ENCODE data around the gene LRCOL1.

LRCOL1 gene

DNA sequence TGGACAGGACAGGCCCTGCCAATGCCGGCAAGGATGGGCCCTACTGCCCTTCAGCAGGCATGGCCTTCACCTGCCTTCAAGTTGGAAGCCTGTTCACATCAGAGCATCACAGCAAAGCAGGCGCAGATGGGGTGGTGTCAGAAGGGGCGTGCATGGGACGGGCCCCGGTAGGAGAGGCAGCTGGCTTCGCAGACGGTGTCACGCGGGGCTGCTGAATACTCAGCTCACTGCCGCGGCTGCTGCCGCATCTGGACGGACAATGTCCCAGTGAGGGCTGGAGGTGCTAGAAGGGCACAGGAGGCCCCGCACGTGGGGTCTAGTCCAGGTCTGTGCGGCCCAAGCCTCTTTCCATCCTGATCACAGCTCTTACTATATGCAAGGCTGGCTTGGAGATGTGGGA, 42.1 kb downstream of the LRCOL1 start:
- Histone ChIP-seq H3K27ac (ENCODE audit: low read depth in 2 of 2, low read length in 2 of 2) (no peak overlapping the region), H3K9me3 (ENCODE audit: control insufficient read depth in 2 of 2, low read length in 2 of 2) (no peaks in the 10 kb centered on the region), H3K27me3 (ENCODE audit: control insufficient read depth in 2 of 2, insufficient read depth in 2 of 2, low read length in 2 of 2) (no peaks in the 10 kb centered on the region), H3K9ac (ENCODE audit: low read depth in 1 of 2, low read length in 2 of 2) (no peak overlapping the region), H3K36me3 (ENCODE audit: control insufficient read depth in 2 of 2, insufficient read depth in 2 of 2, low read length in 2 of 2) (peaks cover 15 to 20% of the 10 kb centered on the region in 2 donors), H3K4me1 (ENCODE audit: control insufficient read depth in 2 of 2, insufficient read depth in 2 of 2, low read length in 2 of 2) (no peaks in the 10 kb centered on the region), H3K4me3 (ENCODE audit: low read length in 2 of 2) (no peak overlapping the region)

DNA sequence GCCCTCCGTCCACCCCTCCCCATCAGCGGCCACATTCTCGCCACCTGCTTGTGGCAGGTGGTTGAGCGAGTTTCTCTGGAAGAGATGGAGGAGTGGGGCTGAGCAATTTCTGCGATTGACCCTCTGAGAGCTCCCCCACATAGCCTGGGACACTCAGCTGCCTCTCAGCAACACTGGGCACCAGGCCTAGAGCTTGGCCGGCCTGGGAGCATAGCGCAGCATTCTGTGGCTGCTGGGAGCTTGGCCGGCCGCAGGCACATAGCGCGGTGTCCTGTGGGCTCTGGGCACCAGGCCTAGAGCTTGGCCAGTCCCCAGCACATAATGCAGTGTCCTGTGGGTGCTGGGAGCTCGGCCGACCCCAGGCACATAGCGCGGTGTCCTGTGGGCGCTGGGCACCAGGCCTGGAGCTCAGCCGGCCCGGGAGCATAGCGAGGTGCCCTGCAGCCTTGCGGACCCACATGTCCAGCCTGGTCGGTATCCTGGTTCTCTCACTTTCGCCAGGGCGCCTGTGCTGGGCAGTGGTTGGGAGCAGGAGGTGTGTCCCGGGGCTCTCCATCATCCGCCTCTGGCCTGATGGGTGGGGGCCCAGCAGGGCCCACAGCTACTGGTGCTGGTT, 43.8 kb downstream of the LRCOL1 start:
- Histone ChIP-seq H3K27ac (ENCODE audit: low read depth in 2 of 2, low read length in 2 of 2) (no peak overlapping the region), H3K36me3 (ENCODE audit: control insufficient read depth in 2 of 2, insufficient read depth in 2 of 2, low read length in 2 of 2) (peaks cover 15% of the 10 kb centered on the region in 2 donors), H3K9ac (ENCODE audit: low read depth in 1 of 2, low read length in 2 of 2) (no peak overlapping the region)

DNA sequence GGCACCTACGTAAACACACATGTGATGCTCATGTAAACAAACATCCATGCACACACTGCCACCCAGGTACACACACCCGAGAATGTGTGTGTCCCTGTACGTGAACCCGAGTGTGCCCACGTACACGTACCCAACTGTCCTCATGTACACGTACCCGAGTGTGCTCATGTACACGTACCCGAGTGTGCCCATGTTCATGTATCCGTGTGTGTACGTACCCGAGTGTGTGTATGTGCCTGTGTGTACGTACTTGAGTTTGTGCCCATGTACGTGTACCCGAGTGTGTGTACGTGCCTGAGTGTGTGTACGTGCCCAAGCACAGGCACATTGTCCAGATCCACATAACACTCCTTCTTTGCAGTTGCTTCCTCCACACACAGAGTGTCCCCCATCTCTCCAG, 45.0 kb downstream of the LRCOL1 start:
- H3K36me3 ChIP-seq (ENCODE audit: control insufficient read depth in 2 of 2, insufficient read depth in 2 of 2, low read length in 2 of 2): peaks cover 9 to 14% of the 10 kb centered on the region in 2 donors
- no peak overlapping the region for H3K27ac ChIP-seq (ENCODE audit: low read depth in 2 of 2, low read length in 2 of 2)
- H3K27me3 ChIP-seq (ENCODE audit: control insufficient read depth in 2 of 2, insufficient read depth in 2 of 2, low read length in 2 of 2): no peaks in the 10 kb centered on the region
- H3K4me1 ChIP-seq (ENCODE audit: control insufficient read depth in 2 of 2, insufficient read depth in 2 of 2, low read length in 2 of 2): peaks cover 6% of the 10 kb centered on the region in 2 donors
- no peak overlapping the region for H3K4me3 ChIP-seq (ENCODE audit: low read length in 2 of 2)
- H3K9me3 ChIP-seq (ENCODE audit: control insufficient read depth in 2 of 2, low read length in 2 of 2): no peaks in the 10 kb centered on the region
- H3K9ac ChIP-seq (ENCODE audit: low read depth in 1 of 2, low read length in 2 of 2): no peak overlapping the region

More for the DNA sequence above, 43.8 kb downstream of the LRCOL1 start:
- Histone ChIP-seq H3K4me1 (ENCODE audit: control insufficient read depth in 2 of 2, insufficient read depth in 2 of 2, low read length in 2 of 2) (no peaks in the 10 kb centered on the region), H3K9me3 (ENCODE audit: control insufficient read depth in 2 of 2, low read length in 2 of 2) (no peaks in the 10 kb centered on the region), H3K27me3 (ENCODE audit: control insufficient read depth in 2 of 2, insufficient read depth in 2 of 2, low read length in 2 of 2) (no peaks in the 10 kb centered on the region), H3K4me3 (ENCODE audit: low read length in 2 of 2) (no peak overlapping the region)

DNA sequence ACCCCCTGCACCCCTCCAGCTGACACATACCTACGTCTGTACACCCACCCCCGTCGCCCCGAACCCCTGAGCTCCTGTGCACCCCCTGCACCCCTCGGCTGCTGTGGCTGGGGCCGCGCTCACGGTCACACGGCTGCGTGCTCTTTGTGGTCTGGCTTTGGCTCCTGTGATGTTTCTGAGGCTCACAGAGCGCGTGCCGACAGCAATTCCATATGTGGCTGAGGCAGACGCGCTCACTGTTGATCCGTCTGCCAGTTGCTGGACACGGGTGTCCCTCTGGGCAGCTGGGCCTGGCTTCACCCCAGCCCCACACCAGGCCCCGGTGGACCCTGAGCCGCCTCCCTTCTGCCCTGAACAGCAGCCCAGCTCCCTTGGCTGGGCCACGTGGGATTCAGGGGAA, 46.5 kb downstream of the LRCOL1 start:
- Histone ChIP-seq H3K4me1 (ENCODE audit: control insufficient read depth in 2 of 2, insufficient read depth in 2 of 2, low read length in 2 of 2) (peaks cover 6% of the 10 kb centered on the region in 2 donors), H3K9me3 (ENCODE audit: control insufficient read depth in 2 of 2, low read length in 2 of 2) (no peaks in the 10 kb centered on the region), H3K27me3 (ENCODE audit: control insufficient read depth in 2 of 2, insufficient read depth in 2 of 2, low read length in 2 of 2) (no peaks in the 10 kb centered on the region), H3K36me3 (ENCODE audit: control insufficient read depth in 2 of 2, insufficient read depth in 2 of 2, low read length in 2 of 2) (peaks cover 8 to 14% of the 10 kb centered on the region in 2 donors), H3K9ac (ENCODE audit: low read depth in 1 of 2, low read length in 2 of 2) (no peak overlapping the region), H3K4me3 (ENCODE audit: low read length in 2 of 2) (no peak overlapping the region), H3K27ac (ENCODE audit: low read depth in 2 of 2, low read length in 2 of 2) (no peak overlapping the region)

DNA sequence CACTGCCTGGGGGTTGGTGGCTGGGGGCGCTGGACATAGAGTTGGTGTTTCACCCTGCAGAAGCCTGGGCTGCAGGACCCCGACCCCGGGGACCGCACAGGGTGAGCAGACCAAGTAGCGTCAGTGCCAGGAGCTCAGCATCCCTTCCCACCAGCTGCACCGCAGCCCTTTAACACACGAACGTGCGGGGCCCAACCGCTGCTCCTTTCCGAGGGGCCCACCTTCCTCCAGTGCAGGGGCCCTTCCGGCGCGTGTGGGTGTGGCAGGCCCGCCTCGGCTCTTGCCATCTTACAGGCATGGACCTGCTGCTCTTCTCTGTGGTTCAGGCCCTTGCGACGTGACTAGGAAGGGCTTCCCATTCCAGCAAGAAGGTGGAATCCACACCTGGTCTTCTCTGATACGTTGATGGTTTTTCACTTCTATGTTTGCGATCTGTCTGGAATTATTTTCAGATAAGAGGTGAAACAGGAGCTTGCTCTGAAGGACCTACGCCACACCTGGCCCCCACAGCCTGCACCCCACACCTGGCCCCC, 47.8 kb downstream of the LRCOL1 start:
- no peak overlapping the region for H3K9ac ChIP-seq (ENCODE audit: low read depth in 1 of 2, low read length in 2 of 2)
- peaks cover 8 to 13% of the 10 kb centered on the region in 2 donors for H3K36me3 ChIP-seq (ENCODE audit: control insufficient read depth in 2 of 2, insufficient read depth in 2 of 2, low read length in 2 of 2)
- no peak overlapping the region for H3K27ac ChIP-seq (ENCODE audit: low read depth in 2 of 2, low read length in 2 of 2)
- H3K4me1 ChIP-seq (ENCODE audit: control insufficient read depth in 2 of 2, insufficient read depth in 2 of 2, low read length in 2 of 2): peaks cover 6% of the 10 kb centered on the region in 2 donors
- H3K9me3 ChIP-seq (ENCODE audit: control insufficient read depth in 2 of 2, low read length in 2 of 2): no peaks in the 10 kb centered on the region
- H3K4me3 ChIP-seq (ENCODE audit: low read length in 2 of 2): no peak overlapping the region
- H3K27me3 ChIP-seq (ENCODE audit: control insufficient read depth in 2 of 2, insufficient read depth in 2 of 2, low read length in 2 of 2): no peaks in the 10 kb centered on the region

DNA sequence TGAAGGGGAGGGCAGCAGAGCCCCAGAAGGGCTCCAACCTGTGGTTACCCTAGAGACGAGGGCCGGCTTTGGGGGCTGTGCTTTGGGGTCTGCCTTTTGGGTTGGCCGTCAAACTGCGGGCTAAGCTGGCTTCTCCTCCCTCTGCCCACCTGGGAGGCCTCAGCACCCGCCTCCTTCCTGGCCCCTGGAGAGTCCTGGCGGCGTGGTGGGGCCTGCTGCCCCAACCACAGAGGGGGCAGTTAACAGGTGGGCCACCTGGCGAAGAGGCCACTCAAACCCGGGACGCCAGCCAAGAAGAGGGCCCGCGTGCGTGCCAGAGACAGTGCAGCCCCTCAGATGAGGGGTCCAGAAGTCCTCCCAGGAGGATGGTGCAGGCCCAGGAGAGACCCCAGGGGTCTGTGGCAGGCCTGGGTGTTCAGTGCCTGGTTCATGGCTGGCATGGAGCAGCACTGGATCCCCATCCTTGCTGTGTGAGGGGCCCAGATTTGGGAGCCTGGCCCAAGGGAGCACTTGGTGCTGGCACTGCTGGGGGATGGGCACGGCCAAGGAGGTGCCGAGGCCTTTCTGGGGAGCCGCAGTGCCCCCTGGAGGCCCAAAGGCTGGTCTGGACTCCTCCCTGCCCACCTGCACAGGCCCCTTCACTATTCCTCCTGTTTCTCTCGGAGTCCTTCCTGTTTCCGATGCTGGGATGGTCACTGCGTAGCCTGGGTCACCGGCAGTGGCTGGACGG, 48.8 kb downstream of the LRCOL1 start:
- Histone ChIP-seq H3K9me3 (ENCODE audit: control insufficient read depth in 2 of 2, low read length in 2 of 2) (no peaks in the 10 kb centered on the region), H3K4me3 (ENCODE audit: low read length in 2 of 2) (no peak overlapping the region), H3K9ac (ENCODE audit: low read depth in 1 of 2, low read length in 2 of 2) (no peak overlapping the region), H3K4me1 (ENCODE audit: control insufficient read depth in 2 of 2, insufficient read depth in 2 of 2, low read length in 2 of 2) (peaks cover 6% of the 10 kb centered on the region in 2 donors), H3K36me3 (ENCODE audit: control insufficient read depth in 2 of 2, insufficient read depth in 2 of 2, low read length in 2 of 2) (peaks cover 6 to 8% of the 10 kb centered on the region in 2 donors), H3K27ac (ENCODE audit: low read depth in 2 of 2, low read length in 2 of 2) (no peak overlapping the region), H3K27me3 (ENCODE audit: control insufficient read depth in 2 of 2, insufficient read depth in 2 of 2, low read length in 2 of 2) (no peaks in the 10 kb centered on the region)

DNA sequence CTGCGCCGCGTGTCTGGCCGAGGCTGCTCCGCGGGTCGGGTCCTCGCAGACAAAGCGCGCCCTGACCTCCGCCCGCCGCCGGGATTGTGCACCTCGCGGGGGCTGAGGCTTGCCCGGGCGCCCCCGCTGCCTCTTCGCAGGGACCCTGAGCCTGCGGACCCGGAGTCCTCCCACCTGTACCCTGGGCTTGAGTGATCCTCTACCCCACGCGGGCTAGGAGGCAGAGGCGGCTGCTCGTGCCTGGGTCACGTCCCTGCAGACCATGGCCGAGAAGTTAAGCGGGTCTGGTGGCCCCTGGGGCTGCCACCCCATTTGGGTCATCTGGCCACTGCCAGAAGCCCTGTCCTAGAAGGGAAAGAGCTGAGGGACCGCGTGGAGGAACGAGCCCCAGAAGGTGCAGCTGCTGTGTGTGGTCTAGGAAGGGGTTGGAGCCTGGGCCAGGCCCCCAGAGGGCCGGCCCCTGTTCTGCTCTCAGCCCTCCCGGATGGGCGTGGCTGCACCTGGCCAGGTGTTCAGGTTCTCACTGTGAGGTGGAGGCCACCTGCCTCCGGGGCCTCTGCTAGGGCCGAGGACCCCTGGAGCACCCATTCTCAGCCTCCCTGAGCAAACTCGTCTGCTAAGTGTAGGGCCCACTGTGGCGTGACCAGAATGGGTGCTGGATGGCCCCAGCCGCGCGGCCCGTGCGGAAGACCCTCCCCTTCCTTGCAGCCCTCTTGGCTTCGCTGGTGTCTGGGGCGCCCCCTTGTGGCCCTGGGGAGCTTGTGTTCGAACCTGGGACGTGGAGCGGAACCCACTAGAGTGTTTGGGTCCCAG, 49.6 kb downstream of the LRCOL1 start:
- H3K9me3 ChIP-seq (ENCODE audit: control insufficient read depth in 2 of 2, low read length in 2 of 2): no peaks in the 10 kb centered on the region
- no peaks in the 10 kb centered on the region for H3K27me3 ChIP-seq (ENCODE audit: control insufficient read depth in 2 of 2, insufficient read depth in 2 of 2, low read length in 2 of 2)
- H3K36me3 ChIP-seq (ENCODE audit: control insufficient read depth in 2 of 2, insufficient read depth in 2 of 2, low read length in 2 of 2): peaks cover 5 to 6% of the 10 kb centered on the region in 2 donors
- H3K27ac ChIP-seq (ENCODE audit: low read depth in 2 of 2, low read length in 2 of 2): peak overlapping the region; percentile 7 to 16
- H3K4me1 ChIP-seq (ENCODE audit: control insufficient read depth in 2 of 2, insufficient read depth in 2 of 2, low read length in 2 of 2): peaks cover 6% of the 10 kb centered on the region in 2 donors
- H3K9ac ChIP-seq (ENCODE audit: low read depth in 1 of 2, low read length in 2 of 2): peak overlapping the region in 1 of 2 donors; percentile 66
- peak overlapping the region; percentile 60 to 64 for H3K4me3 ChIP-seq (ENCODE audit: low read length in 2 of 2)

DNA sequence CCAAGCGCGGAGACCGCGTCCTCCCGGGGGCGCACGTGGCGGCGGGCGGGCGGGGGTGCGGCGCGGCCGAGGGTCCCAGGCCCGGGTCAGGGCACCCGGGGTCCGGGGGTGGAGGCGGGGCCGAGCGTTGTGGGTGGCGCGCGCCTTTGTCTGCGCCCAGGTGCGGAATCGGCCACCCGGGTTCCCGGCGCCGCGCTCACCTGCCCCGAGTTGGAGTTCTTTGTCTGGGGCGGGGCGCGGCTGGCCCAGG, 50.1 kb downstream of the LRCOL1 start:
- H3K27ac ChIP-seq (ENCODE audit: low read depth in 2 of 2, low read length in 2 of 2): no peak overlapping the region
- peak overlapping the region in 1 of 2 donors; percentile 66 for H3K9ac ChIP-seq (ENCODE audit: low read depth in 1 of 2, low read length in 2 of 2)
- H3K4me3 ChIP-seq (ENCODE audit: low read length in 2 of 2): peak overlapping the region; percentile 60 to 64
- peaks cover 1% of the 10 kb centered on the region in 2 donors for H3K36me3 ChIP-seq (ENCODE audit: control insufficient read depth in 2 of 2, insufficient read depth in 2 of 2, low read length in 2 of 2)
- no peaks in the 10 kb centered on the region for H3K27me3 ChIP-seq (ENCODE audit: control insufficient read depth in 2 of 2, insufficient read depth in 2 of 2, low read length in 2 of 2)
- H3K4me1 ChIP-seq (ENCODE audit: control insufficient read depth in 2 of 2, insufficient read depth in 2 of 2, low read length in 2 of 2): peaks cover 6% of the 10 kb centered on the region in 2 donors
- no peaks in the 10 kb centered on the region for H3K9me3 ChIP-seq (ENCODE audit: control insufficient read depth in 2 of 2, low read length in 2 of 2)

DNA sequence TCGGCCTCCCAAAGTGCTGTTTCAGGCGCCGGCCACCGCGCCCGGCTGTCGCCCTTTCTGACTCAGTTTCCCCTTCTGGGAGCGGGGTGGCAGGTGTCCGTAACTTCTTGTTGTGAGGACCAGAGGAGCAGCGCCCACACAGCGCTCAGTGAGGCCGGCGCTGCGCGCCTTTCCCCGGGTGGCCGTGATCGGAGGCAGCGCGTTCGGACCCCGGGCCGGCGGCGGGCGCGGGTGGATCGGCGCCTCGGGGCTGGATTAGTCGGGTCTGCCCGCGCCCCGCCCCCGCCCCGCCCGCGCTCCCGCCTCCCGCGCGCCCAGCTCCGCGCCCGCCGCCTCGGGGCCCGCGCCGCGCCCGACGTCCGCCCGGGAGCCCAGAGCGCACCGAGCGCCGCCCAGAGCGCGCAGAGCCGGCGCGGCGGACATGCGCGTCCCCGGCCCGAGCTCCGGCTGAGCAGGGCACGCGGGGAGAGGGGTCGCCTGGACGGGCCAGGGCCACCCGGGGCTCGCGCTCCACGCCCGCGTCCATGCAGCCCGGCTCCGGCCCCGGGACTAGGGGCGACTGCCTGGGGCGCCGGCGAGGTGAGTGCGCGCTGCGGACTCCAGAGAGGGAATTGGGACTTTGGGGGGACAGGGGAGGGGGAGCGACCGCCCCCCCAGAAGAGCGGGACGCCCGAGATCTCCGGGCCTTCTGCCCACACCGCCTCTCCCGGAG, 50.6 kb downstream of the LRCOL1 start:
- H3K4me1 ChIP-seq (ENCODE audit: control insufficient read depth in 2 of 2, insufficient read depth in 2 of 2, low read length in 2 of 2): peaks cover 6% of the 10 kb centered on the region in 2 donors
- no peak overlapping the region for H3K27ac ChIP-seq (ENCODE audit: low read depth in 2 of 2, low read length in 2 of 2)
- peak overlapping the region; percentile 61 to 67 for H3K4me3 ChIP-seq (ENCODE audit: low read length in 2 of 2)
- H3K9me3 ChIP-seq (ENCODE audit: control insufficient read depth in 2 of 2, low read length in 2 of 2): no peaks in the 10 kb centered on the region
- H3K9ac ChIP-seq (ENCODE audit: low read depth in 1 of 2, low read length in 2 of 2): peak overlapping the region in 1 of 2 donors; percentile 66
- H3K27me3 ChIP-seq (ENCODE audit: control insufficient read depth in 2 of 2, insufficient read depth in 2 of 2, low read length in 2 of 2): no peaks in the 10 kb centered on the region
- no peaks in the 10 kb centered on the region for H3K36me3 ChIP-seq (ENCODE audit: control insufficient read depth in 2 of 2, insufficient read depth in 2 of 2, low read length in 2 of 2)
